Uterus (tissue), 4 donors: ENCODE data around the gene POLD1. TPM values are rescaled to one million over a fixed set of nuclear protein-coding genes. Genes with fewer than 3 reads are reported as not detected.

Source experiments
- DNase-seq, 2 donors: peaks; one replicate each; pipeline ENCODE4 v3.0.0-alpha.2; 2019 to 2020
- H3K27ac ChIP-seq, 2 donors: fragments of 200-600 bp; sonication (generic); 1 replicate in 1 of 2; 2 replicates in 1 of 2; pipeline ENCODE4 v1.5.1; 2016 to 2018
- H3K27me3 ChIP-seq, 2 donors: fragments of 200-600 bp; sonication (generic); one replicate each; pipeline ENCODE4 v1.5.1; 2018 to 2019; ENCODE audit warnings: control low read depth in 1 of 2
- H3K36me3 ChIP-seq, 2 donors: fragments of 200-600 bp; sonication (generic); one replicate each; pipeline ENCODE4 v1.5.1; 2019; ENCODE audit warnings: control low read depth in 1 of 2
- H3K4me1 ChIP-seq, 2 donors: fragments of 200-600 bp; sonication (generic); one replicate each; pipeline ENCODE4 v1.5.1; 2018 to 2019; ENCODE audit warnings: control low read depth in 1 of 2
- H3K4me3 ChIP-seq, 2 donors: fragments of 200-600 bp; sonication (generic); 1 replicate in 1 of 2; 2 replicates in 1 of 2; pipeline ENCODE4 v1.5.1; 2018 to 2019; ENCODE audit warnings: mild to moderate bottlenecking in 1 of 2
- H3K9me3 ChIP-seq, 2 donors: fragments of 200-600 bp; sonication (generic); one replicate each; pipeline ENCODE4 v1.5.1; 2019; ENCODE audit warnings: control low read depth in 1 of 2
- POLR2A ChIP-seq, 2 donors: fragments of 450-650 bp; IDR thresholded peaks; one replicate each; pipeline ENCODE4 v1.6.1; 2016; ENCODE audit warnings: antibody characterized with exemption in 2 of 2, mild to moderate bottlenecking in 1 of 2, moderate library complexity in 1 of 2
- intact Hi-C: fragments of 100-400 bp; cut with DNase I; formaldehyde crosslinking; loops from one replicate; pipeline ENCODE4 v1.15.1; 2023; ENCODE audit warnings: low total_unique reads
- total RNA-seq, 4 donors: library from RNA; depleted of rRNA in 3 of 4; stranded (reverse); fragments of >200 nt in 3 of 4; gene quantifications; one replicate each; pipeline versions ENCODE4 v1.1.0 to v1.2.4, GENCODE V29; 2014 to 2023
- TF ChIP-seq, protein P1 (sequence below), 4 experiments: fragments of 200-600 bp in 2 of 4; fragments of 450-650 bp in 2 of 4; sonication (generic) in 2 of 4; IDR thresholded peaks; one replicate each; pipeline ENCODE4 v1.5.1; 2016 to 2019; ENCODE audit warnings: antibody characterized with exemption in 4 of 4, mild to moderate bottlenecking in 2 of 4, moderate library complexity in 1 of 4
- donor health status: DM: yes; HTN: yes; CAD: no.

POLD1 gene
- total RNA-seq, 4 donors from 2014 or later, result 10.6 to 47.9 (median 24.0) TPM

DNA sequence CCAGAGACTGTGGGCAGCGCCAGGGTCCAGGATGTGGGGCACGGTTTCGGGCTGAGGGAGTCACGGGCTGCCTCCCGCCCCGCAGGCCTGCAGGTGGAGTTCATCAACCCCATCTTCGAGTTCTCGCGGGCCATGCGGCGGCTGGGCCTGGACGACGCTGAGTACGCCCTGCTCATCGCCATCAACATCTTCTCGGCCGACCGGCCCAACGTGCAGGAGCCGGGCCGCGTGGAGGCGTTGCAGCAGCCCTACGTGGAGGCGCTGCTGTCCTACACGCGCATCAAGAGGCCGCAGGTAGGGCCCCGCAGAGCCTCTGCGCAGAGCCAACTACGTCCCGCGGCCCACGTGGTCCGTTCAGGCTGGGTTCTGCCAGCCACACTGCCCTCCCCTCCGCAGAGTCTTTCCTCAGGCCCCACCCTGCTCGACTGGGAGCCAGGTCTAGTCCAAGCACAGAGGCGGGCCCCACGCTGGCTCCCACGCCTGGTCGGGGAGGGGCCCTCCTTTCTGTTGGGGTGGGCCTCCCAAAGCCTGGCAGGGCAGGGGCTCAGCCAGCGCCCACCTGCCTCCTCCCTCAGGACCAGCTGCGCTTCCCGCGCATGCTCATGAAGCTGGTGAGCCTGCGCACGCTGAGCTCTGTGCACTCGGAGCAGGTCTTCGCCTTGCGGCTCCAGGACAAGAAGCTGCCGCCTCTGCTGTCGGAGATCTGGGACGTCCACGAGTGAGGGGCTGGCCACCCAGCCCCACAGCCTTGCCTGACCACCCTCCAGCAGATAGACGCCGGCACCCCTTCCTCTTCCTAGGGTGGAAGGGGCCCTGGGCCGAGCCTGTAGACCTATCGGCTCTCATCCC, 2.0 kb upstream of the POLD1 start:
- Histone ChIP-seq H3K27ac (no peak overlapping the region), H3K4me1 (peaks cover 0 to 4% of the 10 kb centered on the region in 2 donors), H3K36me3 (no peaks in the 10 kb centered on the region), H3K4me3 (no peak overlapping the region), H3K27me3 (no peaks in the 10 kb centered on the region), H3K9me3 (no peaks in the 10 kb centered on the region)
- TF ChIP-seq, protein P1, sequence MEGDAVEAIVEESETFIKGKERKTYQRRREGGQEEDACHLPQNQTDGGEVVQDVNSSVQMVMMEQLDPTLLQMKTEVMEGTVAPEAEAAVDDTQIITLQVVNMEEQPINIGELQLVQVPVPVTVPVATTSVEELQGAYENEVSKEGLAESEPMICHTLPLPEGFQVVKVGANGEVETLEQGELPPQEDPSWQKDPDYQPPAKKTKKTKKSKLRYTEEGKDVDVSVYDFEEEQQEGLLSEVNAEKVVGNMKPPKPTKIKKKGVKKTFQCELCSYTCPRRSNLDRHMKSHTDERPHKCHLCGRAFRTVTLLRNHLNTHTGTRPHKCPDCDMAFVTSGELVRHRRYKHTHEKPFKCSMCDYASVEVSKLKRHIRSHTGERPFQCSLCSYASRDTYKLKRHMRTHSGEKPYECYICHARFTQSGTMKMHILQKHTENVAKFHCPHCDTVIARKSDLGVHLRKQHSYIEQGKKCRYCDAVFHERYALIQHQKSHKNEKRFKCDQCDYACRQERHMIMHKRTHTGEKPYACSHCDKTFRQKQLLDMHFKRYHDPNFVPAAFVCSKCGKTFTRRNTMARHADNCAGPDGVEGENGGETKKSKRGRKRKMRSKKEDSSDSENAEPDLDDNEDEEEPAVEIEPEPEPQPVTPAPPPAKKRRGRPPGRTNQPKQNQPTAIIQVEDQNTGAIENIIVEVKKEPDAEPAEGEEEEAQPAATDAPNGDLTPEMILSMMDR (IDR thresholded peaks at IDR 0.05), result no peak
- intact Hi-C loops, result no loop called here
- no peak for DNase-seq

DNA sequence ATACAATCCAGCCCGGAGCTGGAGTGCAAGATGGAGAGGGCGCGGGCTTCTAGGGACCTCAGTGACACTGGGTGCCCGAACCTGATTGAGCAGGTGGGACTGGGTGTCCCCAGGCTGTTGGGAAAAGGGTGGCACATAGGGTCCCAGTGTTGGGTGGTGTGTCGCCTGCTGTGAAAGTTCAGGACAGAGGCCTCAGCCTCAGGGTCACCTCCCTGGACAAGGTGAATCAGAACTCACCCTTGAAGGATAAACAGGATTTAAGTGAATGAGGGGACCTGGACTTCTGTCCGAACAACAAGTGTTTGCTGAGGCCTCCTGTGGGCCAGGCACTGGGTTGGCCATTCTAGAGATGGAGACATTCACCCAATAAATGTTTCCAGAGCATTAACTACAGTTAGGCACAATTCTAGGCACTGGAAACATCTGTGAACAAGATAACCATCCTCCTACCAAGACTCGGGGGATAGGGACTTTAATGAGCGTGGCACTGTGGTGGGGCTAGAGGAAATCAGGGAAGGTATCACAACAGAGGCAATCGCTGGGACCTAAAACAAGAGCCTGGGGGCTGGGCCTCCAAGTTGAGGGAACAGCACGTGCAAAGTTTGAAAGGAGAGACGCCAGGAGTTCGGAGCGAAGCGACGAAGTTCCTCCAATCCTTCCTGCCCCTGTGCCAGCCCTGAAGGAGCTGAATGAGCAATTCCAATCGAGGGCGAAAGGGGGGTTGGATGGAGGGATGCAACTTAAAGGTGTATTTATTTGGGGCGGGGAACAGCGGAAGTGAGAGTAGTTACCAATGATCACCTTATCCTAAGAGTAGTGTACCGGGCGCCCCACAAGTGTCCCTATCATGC, 921 bp upstream of the POLD1 start:
- intact Hi-C loops, result no loop called here
- Histone ChIP-seq H3K27ac (peak overlapping the region; percentile 78 to 87), H3K27me3 (no peaks in the 10 kb centered on the region), H3K9me3 (no peaks in the 10 kb centered on the region), H3K4me3 (peak overlapping the region; percentile 54 to 60), H3K4me1 (peaks cover 0 to 4% of the 10 kb centered on the region in 2 donors), H3K36me3 (no peaks in the 10 kb centered on the region)
- DNase-seq, result peak in 1 of 2 donors; percentile 35
- no peak for TF ChIP-seq POLR2A (IDR thresholded peaks at IDR 0.05)
- TF ChIP-seq, protein P1 (IDR thresholded peaks at IDR 0.05), result no peak

DNA sequence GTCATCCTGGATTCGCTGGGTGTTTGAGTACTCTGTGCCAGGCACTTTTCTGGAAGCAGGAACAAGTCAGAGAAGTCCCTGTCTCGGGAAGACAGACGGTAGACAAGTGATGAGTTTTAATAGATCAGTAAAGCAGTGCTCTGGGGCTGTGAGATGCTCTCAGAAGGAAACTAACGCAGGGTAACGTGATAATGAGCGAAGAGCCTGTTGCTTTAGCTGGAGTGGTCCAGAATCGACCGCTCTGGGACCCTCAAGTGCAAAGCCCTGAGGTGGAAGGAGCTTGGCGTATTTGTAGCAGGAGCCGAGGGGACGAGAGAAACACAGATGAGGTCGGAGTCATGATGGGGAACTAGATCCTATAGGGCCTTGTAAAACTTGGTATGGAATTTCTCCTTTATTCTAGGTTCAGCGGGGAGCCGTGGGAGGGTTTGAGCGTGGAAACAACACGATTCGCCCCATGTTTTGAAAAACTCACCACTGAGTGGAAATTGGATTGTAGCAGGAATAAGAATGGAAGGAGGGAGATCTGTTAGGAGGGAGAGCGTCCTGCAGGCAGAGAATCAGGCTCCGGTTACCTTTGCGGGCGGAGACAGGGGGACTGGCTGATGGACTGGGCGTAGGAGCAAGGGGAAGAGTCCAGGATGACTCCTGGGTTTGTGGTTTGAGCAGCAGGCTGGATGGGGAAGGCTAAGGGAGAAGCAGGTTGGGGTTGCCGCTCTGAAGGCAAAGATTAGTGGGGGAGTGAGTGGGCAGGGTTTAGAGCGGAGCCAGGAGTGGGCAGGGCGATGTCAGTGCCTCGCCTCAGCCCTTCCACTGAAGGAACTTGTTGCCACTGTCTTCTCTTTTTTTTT, 763 bp downstream of the POLD1 start:
- TF ChIP-seq, protein P1 (IDR thresholded peaks at IDR 0.05), result no peak
- TF ChIP-seq POLR2A (IDR thresholded peaks at IDR 0.05), result no peak
- intact Hi-C loops, result no loop called here
- peak overlapping the region; percentile 54 to 60 for H3K4me3 ChIP-seq
- H3K27ac ChIP-seq, result peak overlapping the region; percentile 78 to 87
- H3K4me1 ChIP-seq, result peaks cover 0 to 4% of the 10 kb centered on the region in 2 donors
- no peaks in the 10 kb centered on the region for H3K36me3 ChIP-seq
- DNase-seq, result no peak
- no peaks in the 10 kb centered on the region for H3K27me3 ChIP-seq
- no peaks in the 10 kb centered on the region for H3K9me3 ChIP-seq

DNA sequence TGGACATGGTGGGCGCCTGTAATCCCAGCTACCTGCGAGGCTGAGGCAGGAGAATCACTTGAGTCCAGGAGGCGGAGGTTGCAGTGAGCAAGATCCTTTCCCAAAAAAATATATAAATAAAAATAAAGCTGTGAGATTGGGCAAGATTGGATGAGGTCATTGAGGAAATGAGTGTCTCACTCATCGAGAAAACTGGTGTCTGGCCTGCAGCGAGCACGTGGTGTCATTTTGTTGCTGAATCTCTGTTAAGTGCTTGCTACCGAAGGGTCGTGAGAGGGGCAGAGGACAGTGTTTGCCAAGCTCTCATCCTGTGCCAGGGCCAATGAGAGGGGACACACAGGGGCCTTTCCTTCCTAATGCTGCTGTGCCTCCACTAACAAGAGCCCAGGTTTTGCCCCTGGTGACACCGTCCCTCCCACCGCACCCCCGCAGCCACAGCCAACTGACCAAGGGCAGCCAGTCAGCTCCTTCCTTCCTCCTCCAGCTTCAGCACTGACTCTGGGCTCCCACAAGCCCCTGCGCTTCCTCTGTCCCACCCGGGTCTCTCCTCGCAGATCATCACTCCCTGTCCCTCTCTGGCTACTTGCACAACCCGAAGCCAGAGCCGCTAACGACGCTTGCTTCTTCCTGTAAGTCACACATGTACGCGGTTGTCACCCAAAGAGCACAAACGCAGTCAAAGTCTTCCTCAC, 3.2 kb downstream of the POLD1 start:
- DNase-seq, result no peak
- no peaks in the 10 kb centered on the region for H3K9me3 ChIP-seq
- H3K4me3 ChIP-seq, result no peak overlapping the region
- H3K36me3 ChIP-seq, result no peaks in the 10 kb centered on the region
- peaks cover 0 to 4% of the 10 kb centered on the region in 2 donors for H3K4me1 ChIP-seq
- TF ChIP-seq, protein P1 (IDR thresholded peaks at IDR 0.05), result no peak
- no peak overlapping the region for H3K27ac ChIP-seq
- intact Hi-C loops, result no loop called here
- no peaks in the 10 kb centered on the region for H3K27me3 ChIP-seq
